ENCODE measurements around the gene RAB30.

RAB30 gene

GRCh38 chr11:83070731-83071566 lies 748 bp downstream of the RAB30 start:
- peak in 1 of 3 donors; percentile 31 for DNase-seq (ENCODE audit: low read depth in 2 of 3, low spot score in 1 of 3)

GRCh38 chr11:83070044-83070701 lies 1.5 kb downstream of the RAB30 start:
- DNase-seq (ENCODE audit: low read depth in 2 of 3, low spot score in 1 of 3): no peak

- no peak for DNase-seq (ENCODE audit: low read depth in 2 of 3, low spot score in 1 of 3)
These were observed 2.2 kb downstream of the RAB30 start for GRCh38 chr11:83069441-83070043.

DNA sequence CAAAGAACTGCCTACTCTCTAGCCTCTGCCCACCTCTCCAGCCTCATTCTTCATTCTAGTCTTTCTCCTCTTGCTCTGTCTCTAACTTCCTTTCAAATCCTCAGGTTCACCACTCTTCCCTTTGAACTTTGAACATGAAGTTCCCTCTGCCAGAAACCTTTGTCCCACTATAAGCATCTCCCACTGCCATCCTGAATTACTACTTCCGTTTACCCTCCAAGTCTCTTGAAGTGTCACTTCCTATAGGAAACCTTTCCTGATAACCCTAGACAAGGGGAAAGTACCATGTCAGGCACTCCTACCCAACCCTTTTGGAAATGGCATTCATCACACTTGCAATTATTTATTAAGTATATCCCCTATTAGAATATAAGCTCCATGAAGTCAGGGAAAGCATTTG lies 3.1 kb downstream of the RAB30 start:
- no peak for DNase-seq (ENCODE audit: low read depth in 2 of 3, low spot score in 1 of 3)

GRCh38 chr11:83064011-83064410 lies 7.7 kb downstream of the RAB30 start:
- no peak for DNase-seq (ENCODE audit: low read depth in 2 of 3, low spot score in 1 of 3)

DNA sequence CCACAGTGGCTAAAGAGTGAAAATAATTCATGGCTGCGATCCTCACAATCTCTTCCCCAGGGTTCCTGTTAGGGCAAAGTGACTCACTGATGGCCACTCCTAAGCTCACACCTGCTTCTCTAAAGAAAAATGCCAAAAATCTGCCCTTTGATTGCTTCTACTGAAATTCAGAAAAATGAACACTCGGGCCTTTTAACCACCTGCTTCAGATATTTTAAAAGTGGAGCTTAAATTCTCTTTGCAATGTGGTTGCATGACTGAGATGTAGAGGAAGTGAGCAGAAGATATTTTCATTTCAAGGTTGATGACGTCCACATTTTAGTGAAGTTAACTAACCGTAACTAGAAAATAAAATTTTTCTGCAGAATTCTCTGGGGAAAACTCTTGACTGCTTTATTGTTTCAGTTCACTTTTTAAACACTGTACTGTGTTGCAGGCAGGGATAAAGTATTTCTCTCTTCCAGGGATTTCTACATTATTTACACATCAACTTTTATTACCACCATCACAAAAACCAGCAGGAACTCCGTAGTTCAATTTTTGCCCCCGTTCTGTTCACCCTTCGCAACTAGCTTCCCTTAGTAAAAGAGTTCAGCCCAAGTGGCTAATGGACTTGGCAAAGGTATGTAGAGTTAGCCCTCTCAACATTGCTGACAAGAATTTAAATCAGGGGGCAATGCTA lies 8.5 kb downstream of the RAB30 start:
- DNase-seq (ENCODE audit: low read depth in 2 of 3, low spot score in 1 of 3): no peak

- DNase-seq (ENCODE audit: low read depth in 2 of 3, low spot score in 1 of 3): no peak
These were observed 9.8 kb downstream of the RAB30 start for GRCh38 chr11:83061883-83062282.

DNA sequence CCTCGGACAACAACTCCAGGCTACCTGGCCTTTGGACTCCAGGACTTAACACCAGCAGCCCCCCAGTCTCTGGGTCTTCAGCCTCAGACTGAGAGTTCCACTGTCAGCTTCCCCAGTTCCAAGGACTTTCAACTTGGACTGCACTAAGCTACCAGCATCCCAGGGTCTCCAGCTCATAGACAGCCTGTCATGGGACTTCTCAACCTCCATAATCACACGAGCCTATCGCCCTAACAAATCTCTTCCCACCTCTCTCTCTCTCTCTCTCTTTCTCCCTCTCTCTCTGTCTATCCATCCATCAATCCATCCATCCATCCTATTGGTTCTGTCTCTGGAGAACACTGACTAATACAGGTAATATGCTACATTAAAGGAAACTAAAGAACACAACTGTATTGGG lies 10.7 kb downstream of the RAB30 start:
- DNase-seq (ENCODE audit: low read depth in 2 of 3, low spot score in 1 of 3): no peak

GRCh38 chr11:83057721-83058120 lies 14.0 kb downstream of the RAB30 start:
- no peak for DNase-seq (ENCODE audit: low read depth in 2 of 3, low spot score in 1 of 3)

DNA sequence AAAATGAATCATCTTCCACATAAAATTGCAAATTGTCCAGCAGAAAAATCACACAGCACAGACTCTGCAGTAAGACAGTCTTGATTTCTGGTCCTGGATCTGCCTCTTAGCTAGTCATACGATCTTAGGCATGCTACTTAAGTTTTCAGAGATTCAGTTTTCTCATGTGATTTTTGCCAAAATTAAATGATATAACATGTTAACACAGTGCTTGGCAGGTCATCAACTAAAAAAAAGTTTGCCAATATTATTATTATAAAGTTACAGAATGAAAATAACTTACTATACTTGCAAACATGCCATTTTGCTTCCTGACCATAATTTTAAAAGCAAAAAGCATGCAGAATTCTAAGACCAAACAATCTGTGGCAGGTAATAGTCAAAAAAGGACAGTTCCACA lies 15.1 kb downstream of the RAB30 start:
- no peak for DNase-seq (ENCODE audit: low read depth in 2 of 3, low spot score in 1 of 3)

- DNase-seq (ENCODE audit: low read depth in 2 of 3, low spot score in 1 of 3): no peak
These were observed 15.5 kb downstream of the RAB30 start for GRCh38 chr11:83056204-83056603.

DNA sequence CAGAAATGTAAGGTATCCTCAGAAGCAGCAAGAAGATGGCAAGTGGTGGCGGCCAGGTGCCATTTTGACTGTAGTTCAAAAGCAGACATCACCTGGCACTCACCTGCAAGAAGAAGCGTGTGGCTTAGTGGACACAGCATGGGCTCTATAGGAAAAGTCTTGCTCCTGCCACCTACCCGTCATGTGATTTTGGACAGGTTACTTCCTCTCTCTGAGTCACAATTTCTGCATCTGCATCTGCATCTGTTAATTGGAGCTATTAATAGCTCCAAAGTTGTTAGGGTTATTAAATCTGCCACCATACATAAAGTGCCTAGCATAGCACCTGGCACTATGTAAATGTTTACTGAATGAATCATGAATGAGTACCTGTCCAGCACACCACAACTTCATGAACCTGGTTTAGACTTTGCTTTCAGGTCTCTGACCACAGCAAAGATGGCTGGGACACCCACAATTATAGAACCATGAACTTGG lies 16.8 kb downstream of the RAB30 start:
- DNase-seq (ENCODE audit: low read depth in 2 of 3, low spot score in 1 of 3): no peak

- no peak for DNase-seq (ENCODE audit: low read depth in 2 of 3, low spot score in 1 of 3)
These were observed 17.7 kb downstream of the RAB30 start for GRCh38 chr11:83054001-83054400.

DNA sequence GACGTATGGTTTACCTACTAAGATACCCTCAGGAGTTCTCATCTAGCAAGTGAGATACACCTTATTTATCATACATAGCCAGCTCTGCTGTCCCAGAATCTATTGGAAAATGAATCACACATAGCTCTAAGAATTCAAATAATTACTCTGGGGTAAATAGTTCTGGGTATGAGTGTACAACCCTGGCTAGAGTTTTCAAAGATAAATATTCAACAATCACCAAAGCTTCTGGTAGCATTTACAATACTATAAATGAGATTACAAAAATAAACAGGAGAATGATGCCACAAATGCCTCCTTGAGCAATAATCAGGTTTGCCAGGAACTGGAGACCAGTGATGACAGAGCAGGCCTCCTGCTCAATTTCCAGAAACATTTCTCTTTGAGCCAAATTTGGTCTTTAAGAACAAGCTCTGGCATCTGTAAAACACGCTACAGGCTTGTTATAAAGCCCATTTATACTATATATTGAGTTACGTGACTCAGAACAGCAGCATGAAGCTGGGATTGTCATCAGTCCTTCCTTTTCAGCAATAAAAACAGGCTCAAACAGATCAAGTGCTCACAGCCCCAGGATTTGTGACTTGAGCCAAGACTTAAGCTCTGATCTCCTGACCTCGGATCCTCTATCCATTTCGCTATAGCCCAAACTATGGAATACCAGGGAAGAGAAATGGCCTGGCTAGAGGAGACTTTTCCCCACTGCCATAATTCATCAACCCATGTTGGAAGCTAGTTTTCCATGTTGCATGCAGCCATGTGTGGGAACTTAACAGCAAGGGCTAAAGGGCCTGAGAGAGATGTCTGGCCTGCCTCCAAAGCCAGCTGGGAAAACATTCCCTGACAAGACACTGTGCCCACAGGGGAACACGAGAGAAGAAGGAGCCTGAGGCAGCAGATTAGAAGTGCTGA lies 19.7 kb downstream of the RAB30 start:
- no peak for DNase-seq (ENCODE audit: low read depth in 2 of 3, low spot score in 1 of 3)

- DNase-seq (ENCODE audit: low read depth in 2 of 3, low spot score in 1 of 3): no peak
These were observed 24.0 kb downstream of the RAB30 start for GRCh38 chr11:83047515-83048225.

DNA sequence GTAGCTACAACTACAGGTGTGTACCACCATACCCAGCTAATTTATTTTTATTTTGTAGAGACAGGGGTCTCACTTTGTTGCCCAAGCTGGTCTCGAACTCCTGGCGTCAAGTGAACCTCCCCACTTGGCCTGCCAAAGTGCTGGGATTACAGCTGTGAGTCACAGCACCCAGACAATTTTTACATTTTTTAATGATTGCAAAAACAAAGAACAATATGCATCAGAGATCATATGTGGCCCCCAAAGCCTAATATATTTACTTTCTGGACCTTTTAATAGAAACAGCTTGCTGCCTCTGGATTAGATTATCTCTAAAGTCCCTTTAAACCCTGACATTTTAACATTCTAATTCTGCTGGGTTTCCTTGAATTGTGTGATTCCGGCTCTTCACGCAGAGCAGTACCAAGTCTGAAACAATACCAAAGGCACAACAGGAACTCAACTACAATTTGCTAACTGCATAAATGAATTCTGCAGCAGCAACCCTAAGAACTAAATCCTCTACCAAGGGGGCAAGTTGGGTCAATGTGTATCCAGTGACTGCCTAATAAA lies 25.0 kb downstream of the RAB30 start:
- DNase-seq (ENCODE audit: low read depth in 2 of 3, low spot score in 1 of 3): no peak

DNA sequence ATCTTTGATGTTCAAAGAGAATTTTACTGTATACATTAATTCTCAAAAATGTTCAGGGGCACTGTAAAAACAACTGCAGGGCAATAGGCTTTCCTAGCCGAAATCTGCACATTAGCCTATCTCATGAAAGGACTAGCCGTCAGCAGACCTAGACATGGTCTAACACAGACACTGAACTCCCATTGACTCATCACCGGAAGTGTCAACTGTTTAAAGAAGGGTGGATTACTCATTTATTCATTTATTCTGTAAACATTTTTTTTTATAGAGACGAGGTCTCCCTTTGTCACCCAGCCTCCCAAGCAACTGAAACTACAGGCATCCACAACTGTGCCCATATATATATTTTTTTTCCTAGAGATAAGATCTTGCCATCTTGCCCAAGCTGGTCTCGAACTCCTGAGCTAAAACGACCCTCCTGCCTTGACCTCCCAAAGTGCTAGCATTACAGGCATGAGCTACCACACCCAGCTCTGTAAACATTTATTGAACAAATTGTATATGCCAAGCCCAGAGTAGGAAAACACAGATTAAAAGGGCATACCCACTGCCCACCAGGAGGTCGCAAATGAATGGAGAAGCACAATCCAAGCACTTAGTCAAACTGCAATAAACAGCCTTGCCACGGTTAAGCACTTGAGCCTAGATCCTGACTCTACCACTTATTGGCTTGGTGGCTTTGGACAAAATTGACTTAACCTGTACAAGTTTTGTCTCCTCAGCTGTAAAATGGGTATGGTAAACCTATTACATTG lies 26.6 kb downstream of the RAB30 start:
- no peak for DNase-seq (ENCODE audit: low read depth in 2 of 3, low spot score in 1 of 3)

GRCh38 chr11:83042964-83043711 lies 28.6 kb downstream of the RAB30 start:
- no peak for DNase-seq (ENCODE audit: low read depth in 2 of 3, low spot score in 1 of 3)
